KMS-11 (cell line): Measurements from ENCODE around the gene SCYGR2.

Source experiments
- H2AFZ ChIP-seq: fragments of 200-600 bp; sonication (generic); 2 replicates; pipeline ENCODE4 v1.6.1; 2016; ENCODE audit warnings: antibody characterized with exemption, mixed run types, low read depth
- H3K27ac ChIP-seq: fragments of 200-600 bp; sonication (generic); 2 replicates; pipeline ENCODE4 v1.6.1; 2016; ENCODE audit warnings: mild to moderate bottlenecking, mixed run types
- H3K27me3 ChIP-seq: fragments of 200-600 bp; sonication (generic); 2 replicates; pipeline ENCODE4 v1.6.1; 2017; ENCODE audit warnings: mild to moderate bottlenecking, low read depth, mixed run types, moderate library complexity; ENCODE audit not compliant: insufficient read depth
- H3K36me3 ChIP-seq: fragments of 200-600 bp; sonication (generic); 2 replicates; pipeline ENCODE4 v1.6.1; 2017; ENCODE audit warnings: mild to moderate bottlenecking, mixed run types; ENCODE audit not compliant: insufficient read depth
- H3K4me1 ChIP-seq: fragments of 200-600 bp; sonication (generic); 2 replicates; pipeline ENCODE4 v1.6.1; 2016; ENCODE audit warnings: mild to moderate bottlenecking, low read depth, mixed run types; ENCODE audit not compliant: poor library complexity, severe bottlenecking
- H3K4me2 ChIP-seq: fragments of 200-600 bp; sonication (generic); 2 replicates; pipeline ENCODE4 v1.7.0; 2016; ENCODE audit warnings: mild to moderate bottlenecking, mixed run types
- H3K4me3 ChIP-seq: fragments of 200-600 bp; sonication (generic); IDR thresholded peaks from 2 replicates; pipeline ENCODE4 v1.6.1; 2017; ENCODE audit warnings: low read depth, low read length, mixed read lengths; ENCODE audit not compliant: insufficient read depth
- H3K79me2 ChIP-seq: fragments of 200-600 bp; sonication (generic); 2 replicates; pipeline ENCODE4 v1.6.1; 2016; ENCODE audit warnings: low read depth, mixed run types; ENCODE audit not compliant: insufficient read depth
- H3K9ac ChIP-seq: fragments of 200-600 bp; sonication (generic); 2 replicates; pipeline ENCODE4 v1.6.1; 2016; ENCODE audit warnings: mild to moderate bottlenecking, mixed run types
- H4K20me1 ChIP-seq: fragments of 200-600 bp; sonication (generic); 2 replicates; pipeline ENCODE4 v1.6.1; 2016; ENCODE audit warnings: mild to moderate bottlenecking, mixed run types; ENCODE audit not compliant: insufficient read depth
- TF ChIP-seq, protein P1 (sequence below): fragments of 200-600 bp; sonication (generic); conservative IDR thresholded peaks from 2 replicates; pipeline ENCODE4 v1.6.1; 2017; ENCODE audit warnings: low read depth, mild to moderate bottlenecking, antibody characterized with exemption, low read length, moderate library complexity, mixed read lengths

SCYGR2 gene

DNA sequence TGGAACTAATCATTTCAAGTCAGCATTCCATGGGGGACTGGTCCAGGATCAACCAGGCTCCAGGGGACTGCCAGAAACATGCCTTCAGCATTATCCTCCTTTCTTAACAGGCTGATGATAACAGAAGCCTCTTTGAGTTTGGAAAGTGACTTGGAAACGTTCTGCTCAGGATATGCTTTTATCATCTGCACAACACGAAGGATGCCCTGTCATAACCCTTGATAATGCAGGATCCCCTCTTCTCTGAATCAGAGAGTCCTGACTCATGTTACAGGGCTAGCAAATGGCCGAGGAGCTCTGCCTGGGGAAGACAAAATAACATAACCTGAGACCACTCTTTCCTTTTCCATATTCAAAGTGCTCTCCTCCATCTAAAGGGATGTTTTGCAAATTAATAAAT is 9.2 kb downstream of the SCYGR2 start:
- Histone ChIP-seq H3K4me1 (peaks cover 16% of the 10 kb centered on the region), H3K79me2 (no peaks in the 10 kb centered on the region), H2AFZ (no peak overlapping the region), H3K36me3 (no peaks in the 10 kb centered on the region), H3K4me2 (no peak overlapping the region), H4K20me1 (no peaks in the 10 kb centered on the region), H3K27ac (no peak overlapping the region), H3K4me3 (no peak overlapping the region), H3K9ac (no peak overlapping the region), H3K27me3 (no peaks in the 10 kb centered on the region)
- TF ChIP-seq, protein P1, sequence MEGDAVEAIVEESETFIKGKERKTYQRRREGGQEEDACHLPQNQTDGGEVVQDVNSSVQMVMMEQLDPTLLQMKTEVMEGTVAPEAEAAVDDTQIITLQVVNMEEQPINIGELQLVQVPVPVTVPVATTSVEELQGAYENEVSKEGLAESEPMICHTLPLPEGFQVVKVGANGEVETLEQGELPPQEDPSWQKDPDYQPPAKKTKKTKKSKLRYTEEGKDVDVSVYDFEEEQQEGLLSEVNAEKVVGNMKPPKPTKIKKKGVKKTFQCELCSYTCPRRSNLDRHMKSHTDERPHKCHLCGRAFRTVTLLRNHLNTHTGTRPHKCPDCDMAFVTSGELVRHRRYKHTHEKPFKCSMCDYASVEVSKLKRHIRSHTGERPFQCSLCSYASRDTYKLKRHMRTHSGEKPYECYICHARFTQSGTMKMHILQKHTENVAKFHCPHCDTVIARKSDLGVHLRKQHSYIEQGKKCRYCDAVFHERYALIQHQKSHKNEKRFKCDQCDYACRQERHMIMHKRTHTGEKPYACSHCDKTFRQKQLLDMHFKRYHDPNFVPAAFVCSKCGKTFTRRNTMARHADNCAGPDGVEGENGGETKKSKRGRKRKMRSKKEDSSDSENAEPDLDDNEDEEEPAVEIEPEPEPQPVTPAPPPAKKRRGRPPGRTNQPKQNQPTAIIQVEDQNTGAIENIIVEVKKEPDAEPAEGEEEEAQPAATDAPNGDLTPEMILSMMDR = no peak

DNA sequence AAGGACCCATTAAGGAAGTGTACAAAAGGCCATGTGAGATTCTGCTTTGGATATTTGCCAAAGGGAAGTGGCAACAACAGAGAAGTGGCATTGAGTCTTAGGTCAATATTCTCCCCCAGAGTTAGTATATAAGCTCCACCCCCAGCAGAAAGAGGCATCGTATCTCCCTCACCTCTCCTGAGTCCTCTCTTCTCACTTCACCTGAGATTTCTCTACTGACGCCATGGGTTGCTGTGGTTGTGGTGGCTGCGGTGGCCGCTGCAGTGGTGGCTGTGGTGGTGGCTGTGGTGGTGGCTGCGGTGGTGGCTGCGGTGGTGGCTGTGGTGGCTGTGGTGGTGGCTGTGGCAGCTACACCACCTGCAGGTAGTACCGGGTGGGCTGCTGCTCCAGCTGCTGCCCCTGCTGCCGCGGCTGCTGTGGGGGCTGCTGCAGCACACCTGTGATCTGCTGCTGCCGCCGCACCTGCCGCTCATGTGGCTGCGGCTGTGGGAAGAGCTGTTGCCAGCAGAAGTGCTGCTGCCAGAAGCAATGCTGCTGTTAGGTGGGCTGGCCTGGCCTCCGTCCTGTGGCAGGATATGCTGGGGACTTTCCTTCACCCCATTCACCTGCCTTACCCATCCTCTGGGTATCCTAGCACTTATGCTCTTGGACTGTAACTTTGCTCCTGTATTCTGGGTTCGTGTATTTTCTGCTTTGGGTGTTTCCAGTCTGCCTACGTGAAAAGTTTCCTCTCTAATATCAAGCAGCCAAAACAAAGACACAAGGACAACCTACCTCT is 10.1 kb downstream of the SCYGR2 start:
- Histone ChIP-seq H3K9ac (no peak overlapping the region), H3K79me2 (no peaks in the 10 kb centered on the region), H3K27me3 (no peaks in the 10 kb centered on the region), H3K4me1 (peaks cover 22% of the 10 kb centered on the region), H3K4me2 (no peak overlapping the region), H2AFZ (no peak overlapping the region), H3K36me3 (no peaks in the 10 kb centered on the region), H4K20me1 (no peaks in the 10 kb centered on the region), H3K27ac (no peak overlapping the region), H3K4me3 (no peak overlapping the region)
- TF ChIP-seq, protein P1 = no peak

DNA sequence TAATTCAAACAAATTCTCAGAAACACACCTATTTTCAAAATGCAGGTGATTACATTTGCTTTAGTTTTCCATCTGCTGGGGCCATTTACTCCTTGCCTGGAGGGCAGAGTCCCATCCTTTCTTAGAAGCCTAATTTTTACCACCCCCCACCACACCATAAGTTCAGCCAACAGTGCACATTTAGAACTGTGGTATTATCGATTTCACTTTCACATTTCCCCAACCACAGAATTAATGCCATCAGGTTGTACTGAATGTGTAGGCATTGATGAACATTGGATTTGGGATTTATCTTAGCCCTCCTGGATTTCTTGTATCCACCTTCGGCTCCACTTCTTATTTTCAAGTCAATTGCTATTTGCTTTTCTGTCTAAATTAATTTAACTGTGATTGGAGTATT is 11.4 kb downstream of the SCYGR2 start:
- Histone ChIP-seq H3K4me1 (peaks cover 22% of the 10 kb centered on the region), H3K9ac (no peak overlapping the region), H3K4me3 (no peak overlapping the region), H3K4me2 (no peak overlapping the region), H3K79me2 (no peaks in the 10 kb centered on the region), H4K20me1 (no peaks in the 10 kb centered on the region), H3K27me3 (no peaks in the 10 kb centered on the region), H3K27ac (no peak overlapping the region), H2AFZ (no peak overlapping the region), H3K36me3 (no peaks in the 10 kb centered on the region)
- TF ChIP-seq, protein P1 = no peak

DNA sequence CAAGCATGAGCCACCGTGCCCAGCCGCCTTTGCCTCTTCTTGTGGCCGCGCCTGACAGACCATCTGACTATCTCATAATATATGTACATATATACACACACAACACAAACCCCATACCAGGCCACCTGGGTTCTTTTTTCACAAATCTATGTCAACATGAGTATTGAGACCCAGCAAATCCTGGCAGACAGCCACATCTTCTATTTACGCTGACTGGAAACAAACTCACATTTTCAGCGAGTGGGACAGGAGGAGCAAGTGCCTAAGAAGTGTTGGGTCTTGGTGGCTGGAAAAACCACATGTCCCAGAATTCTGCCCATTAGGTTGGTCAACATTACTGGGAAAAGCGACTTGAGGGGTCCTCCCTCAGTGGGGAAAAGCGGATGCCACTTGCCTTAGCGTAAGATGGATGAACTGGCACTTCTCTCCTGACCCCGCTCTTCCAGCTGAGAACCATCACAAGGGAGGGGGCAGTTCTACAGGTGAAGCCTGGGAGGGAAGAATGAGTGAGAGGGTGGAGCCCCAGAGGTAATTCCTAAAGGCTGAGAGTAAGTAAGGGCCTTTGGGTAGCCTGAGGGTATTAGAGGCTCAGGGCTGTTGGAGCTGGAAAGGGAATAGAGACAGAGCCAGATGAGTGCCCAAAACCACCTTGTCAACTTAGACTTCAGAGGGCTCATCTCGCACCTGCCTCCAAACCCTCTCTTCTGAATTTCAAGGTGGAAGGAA is 14.0 kb downstream of the SCYGR2 start:
- peaks cover 22% of the 10 kb centered on the region for H3K4me1 ChIP-seq
- TF ChIP-seq, protein P1 = no peak
- H3K4me2 ChIP-seq = no peak overlapping the region
- H3K79me2 ChIP-seq = no peaks in the 10 kb centered on the region
- no peak overlapping the region for H3K27ac ChIP-seq
- no peaks in the 10 kb centered on the region for H3K27me3 ChIP-seq
- no peaks in the 10 kb centered on the region for H4K20me1 ChIP-seq
- H3K4me3 ChIP-seq = no peak overlapping the region
- no peak overlapping the region for H2AFZ ChIP-seq
- H3K9ac ChIP-seq = no peak overlapping the region
- H3K36me3 ChIP-seq = no peaks in the 10 kb centered on the region
